22Rv1 (cell line): Measurements from ENCODE around the gene HBE1.

Experiments used
- ZFX ChIP-seq: fragments of 450-650 bp; IDR thresholded peaks from 2 replicates; pipeline ENCODE4 v1.6.1; 2017; ENCODE audit warnings: antibody characterized with exemption, borderline replicate concordance
- TF ChIP-seq, protein P1 (sequence below): fragments of 450-650 bp; IDR thresholded peaks from 2 replicates; pipeline ENCODE4 v1.5.1; 2017; ENCODE audit warnings: mild to moderate bottlenecking

DNA sequence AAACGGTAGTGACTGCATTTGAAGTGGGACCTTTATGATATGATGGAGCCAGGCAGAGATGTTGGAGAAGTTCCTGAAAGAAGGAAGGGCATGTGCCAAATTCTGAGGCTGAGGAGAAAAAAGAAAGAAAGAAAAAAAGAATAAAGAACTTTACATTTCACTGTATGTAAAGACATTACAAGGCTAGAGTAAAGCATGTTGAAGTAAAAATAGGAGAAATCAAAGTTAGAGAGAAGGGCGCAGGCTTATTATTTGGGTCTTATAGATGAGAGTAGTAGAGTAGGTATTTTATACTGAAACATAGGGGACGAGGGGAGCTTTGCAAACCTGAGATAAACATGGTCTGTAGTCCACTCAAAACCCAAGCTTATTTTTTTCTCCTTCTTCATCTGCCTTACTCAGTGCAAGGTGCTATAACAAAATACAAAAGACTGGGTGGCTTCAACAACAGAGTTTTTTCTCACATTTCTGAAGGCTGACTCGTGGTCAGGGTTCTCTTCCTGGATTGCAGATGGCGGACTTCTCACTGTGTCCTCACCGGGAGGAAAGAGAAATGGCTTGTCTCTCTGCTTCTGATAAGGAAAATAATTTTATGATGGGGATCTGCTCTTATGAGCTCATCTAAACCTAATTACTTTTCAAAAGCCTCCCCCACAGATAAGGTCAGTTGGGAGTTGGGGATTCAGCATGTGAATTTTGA, 22.8 kb downstream of the HBE1 start:
- TF ChIP-seq, protein P1, sequence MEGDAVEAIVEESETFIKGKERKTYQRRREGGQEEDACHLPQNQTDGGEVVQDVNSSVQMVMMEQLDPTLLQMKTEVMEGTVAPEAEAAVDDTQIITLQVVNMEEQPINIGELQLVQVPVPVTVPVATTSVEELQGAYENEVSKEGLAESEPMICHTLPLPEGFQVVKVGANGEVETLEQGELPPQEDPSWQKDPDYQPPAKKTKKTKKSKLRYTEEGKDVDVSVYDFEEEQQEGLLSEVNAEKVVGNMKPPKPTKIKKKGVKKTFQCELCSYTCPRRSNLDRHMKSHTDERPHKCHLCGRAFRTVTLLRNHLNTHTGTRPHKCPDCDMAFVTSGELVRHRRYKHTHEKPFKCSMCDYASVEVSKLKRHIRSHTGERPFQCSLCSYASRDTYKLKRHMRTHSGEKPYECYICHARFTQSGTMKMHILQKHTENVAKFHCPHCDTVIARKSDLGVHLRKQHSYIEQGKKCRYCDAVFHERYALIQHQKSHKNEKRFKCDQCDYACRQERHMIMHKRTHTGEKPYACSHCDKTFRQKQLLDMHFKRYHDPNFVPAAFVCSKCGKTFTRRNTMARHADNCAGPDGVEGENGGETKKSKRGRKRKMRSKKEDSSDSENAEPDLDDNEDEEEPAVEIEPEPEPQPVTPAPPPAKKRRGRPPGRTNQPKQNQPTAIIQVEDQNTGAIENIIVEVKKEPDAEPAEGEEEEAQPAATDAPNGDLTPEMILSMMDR = no peak
- no peak for TF ChIP-seq ZFX
